Activated CD4-positive, alpha-beta memory T cell treated with anti-CD3 and anti-CD28 coated beads for 36 hours (primary cell): Measurements from ENCODE around the gene VWA1. TPM values are rescaled to one million over a fixed set of nuclear protein-coding genes. Genes with fewer than 3 reads are reported as not detected.
"Not testable (repeated sequence)": the region's sequence is repeated elsewhere in the genome, so short reads cannot be mapped to it uniquely, and the experiment has no call there.

Experiments used
- CTCF ChIA-PET: fragments of 350-600 bp; sonication (Branson Sonifier 250); formaldehyde crosslinking; loops from one replicate; lab custom pipeline; 2021; ENCODE audit warnings: antibody characterized with exemption, inconsistent platforms; lab: Charles Lee
- POLR2A ChIA-PET: fragments of 350-600 bp; sonication (Branson Sonifier 250); formaldehyde crosslinking; loops from one replicate; lab custom pipeline; 2021; ENCODE audit warnings: antibody characterized with exemption; lab: Charles Lee
- DNase-seq: peaks from one replicate; pipeline ENCODE4 v3.0.0-alpha.2; 2020
- H3K27ac Mint-ChIP-seq: one replicate; pipeline ENCODE4 v1.8.0; 2021; ENCODE audit warnings: mixed read lengths
- H3K27me3 Mint-ChIP-seq: one replicate; pipeline ENCODE4 v1.8.0; 2021; ENCODE audit warnings: mixed read lengths
- H3K36me3 Mint-ChIP-seq: one replicate; pipeline ENCODE4 v1.8.0; 2021; ENCODE audit warnings: mixed read lengths
- H3K4me1 Mint-ChIP-seq: one replicate; pipeline ENCODE4 v1.8.0; 2021; ENCODE audit warnings: low read depth, mixed read lengths
- H3K4me3 Mint-ChIP-seq: one replicate; pipeline ENCODE4 v1.8.0; 2021; ENCODE audit warnings: mild to moderate bottlenecking, mixed read lengths
- H3K9me3 Mint-ChIP-seq: one replicate; pipeline ENCODE4 v1.8.0; 2021; ENCODE audit warnings: mixed read lengths
- intact Hi-C: fragments of 100-400 bp; cut with micrococcal nuclease; formaldehyde crosslinking; loops from one replicate; pipeline ENCODE4 v1.15.1; 2023
- total RNA-seq, 2 experiments: library from RNA; stranded (reverse); gene quantifications; one replicate each; pipeline ENCODE4 v1.2.3, GENCODE V29; 2021

VWA1 gene
- total RNA-seq, 2 experiments from 2014 or later: 0.69 to 0.92 TPM

DNA sequence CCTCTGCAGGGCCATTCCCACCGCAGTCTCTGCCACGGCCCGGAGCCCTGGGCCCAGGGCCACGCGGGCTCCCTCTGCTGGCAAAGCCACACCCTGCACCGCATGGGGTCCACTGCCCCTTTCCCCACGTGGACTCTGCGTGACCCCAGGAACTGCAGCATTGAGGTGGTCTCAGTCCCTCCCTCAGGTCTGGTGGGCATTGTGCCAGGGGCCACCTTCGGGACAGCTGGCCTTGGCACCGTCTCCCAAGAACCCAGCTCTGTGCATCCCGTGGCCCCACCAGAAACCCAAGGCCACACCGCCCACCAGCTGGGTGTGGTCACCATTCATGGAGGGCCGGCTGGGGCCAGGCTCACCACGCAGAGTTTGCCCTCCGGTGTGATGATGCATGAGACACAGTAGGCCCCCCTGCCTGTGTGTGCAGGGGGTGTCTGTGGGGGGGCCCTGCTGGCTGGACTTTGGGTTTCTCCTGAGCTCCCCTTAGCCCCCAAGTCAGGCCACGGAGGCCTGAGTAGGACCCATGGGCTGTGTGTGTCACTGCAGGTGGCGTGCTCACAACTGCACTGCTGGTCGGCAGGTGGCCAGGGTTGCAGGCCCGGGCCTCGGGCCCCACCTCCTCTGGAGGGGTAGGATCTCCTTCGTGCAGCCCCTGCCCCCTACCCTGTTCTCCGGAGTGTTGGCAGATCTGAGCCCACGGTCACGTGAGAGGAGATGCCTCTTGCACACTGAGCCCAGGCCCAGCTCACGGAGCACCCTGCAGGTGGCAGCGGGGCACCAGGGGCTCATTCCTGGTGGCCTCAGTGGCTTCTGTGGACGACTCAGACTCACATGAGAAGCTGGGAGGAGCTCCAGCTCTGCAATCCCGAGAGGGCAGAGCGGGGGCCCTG lies 5.8 kb downstream of the VWA1 start:
- intact Hi-C loops: no loop called here
- Mint-ChIP-seq H3K36me3 (no peaks in the 10 kb centered on the region), H3K27me3 (peaks cover 13% of the 10 kb centered on the region), H3K4me3 (no peak overlapping the region), H3K4me1 (peaks cover 7% of the 10 kb centered on the region), H3K27ac (no peak overlapping the region), H3K9me3 (no peaks in the 10 kb centered on the region)
- POLR2A ChIA-PET: interaction anchor here (1.1 kb wide), 1 partner anchor 33 kb away, joined by 3 read pairs; no protein-coding TSS in a partner anchor
- DNase-seq: peak; percentile 65
- CTCF ChIA-PET: interaction anchor here (0.6 to 3.0 kb wide), 13 partner anchors 12 to 319 kb away, joined by 3 to 21 read pairs (median 4); partner anchors contain the start of genes CCNL2 and MRPL20

DNA sequence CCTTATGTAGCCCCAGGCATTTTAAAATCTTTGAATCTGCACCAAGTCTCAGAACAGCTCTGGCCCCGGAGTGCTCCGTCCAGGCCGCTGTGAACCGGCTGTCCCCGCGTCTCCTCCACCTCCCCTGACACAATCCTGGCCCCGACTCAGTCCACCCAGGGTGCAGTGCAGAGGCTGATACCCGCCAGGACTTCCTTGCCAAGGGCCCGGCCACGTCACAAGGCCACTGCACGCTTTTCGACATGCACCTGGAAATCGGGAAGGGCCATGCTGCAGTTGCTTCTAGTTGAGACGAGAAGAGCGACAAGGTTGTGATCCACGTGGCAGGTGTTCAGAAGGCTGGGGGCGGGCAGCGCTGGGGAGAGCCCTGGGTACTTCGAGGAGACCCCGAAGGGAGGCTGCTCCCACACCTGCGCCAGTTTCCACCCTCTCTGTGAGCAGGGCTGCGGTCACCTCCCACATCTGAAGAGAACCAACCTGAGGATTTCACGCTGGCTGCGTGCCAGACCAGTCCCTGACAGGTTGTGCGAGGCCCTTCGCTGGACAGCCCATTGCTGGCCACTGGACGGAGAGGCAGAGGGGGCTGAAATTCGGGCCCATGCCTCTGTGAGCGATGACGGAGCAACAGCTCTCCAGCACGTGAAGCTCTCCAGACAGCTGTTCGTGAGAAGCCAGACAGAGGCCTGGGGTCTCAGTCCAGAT lies 6.7 kb downstream of the VWA1 start:
- no peak for DNase-seq
- Mint-ChIP-seq H3K27me3 (peaks cover 10% of the 10 kb centered on the region), H3K27ac (no peak overlapping the region), H3K4me3 (no peak overlapping the region), H3K36me3 (no peaks in the 10 kb centered on the region), H3K9me3 (no peaks in the 10 kb centered on the region), H3K4me1 (peaks cover 4% of the 10 kb centered on the region)
- ChIA-PET POLR2A (no interaction called here), CTCF (interaction anchor here (2.2 to 3.0 kb wide), 3 partner anchors 13 to 63 kb away, joined by 8 to 11 read pairs (median 10); partner anchors contain the start of gene MRPL20)
- intact Hi-C loops: no loop called here

DNA sequence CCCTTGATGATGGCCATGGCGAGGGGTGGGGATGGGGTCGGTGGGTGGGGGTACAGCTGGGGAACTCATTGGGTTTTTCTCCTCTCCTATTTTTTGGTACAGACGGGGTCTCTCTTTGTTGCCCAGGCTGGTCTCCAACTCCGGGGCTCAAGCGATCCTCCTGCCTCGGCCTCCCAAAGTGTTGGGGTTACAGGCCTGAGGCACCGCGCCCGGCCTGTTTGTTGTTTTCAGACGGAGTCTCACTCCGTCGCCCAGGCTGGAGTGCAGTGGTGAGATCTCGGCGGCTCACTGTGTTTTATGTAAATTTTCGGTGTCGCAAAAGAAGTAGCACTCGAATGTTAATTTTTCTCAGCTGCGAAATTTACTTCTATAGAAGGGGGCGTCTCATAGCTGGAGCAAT lies 11.1 kb downstream of the VWA1 start:
- DNase-seq, CTCF ChIA-PET, POLR2A ChIA-PET, intact Hi-C loops, H3K9me3 Mint-ChIP-seq, H3K4me3 Mint-ChIP-seq, H3K27me3 Mint-ChIP-seq, H3K36me3 Mint-ChIP-seq, H3K4me1 Mint-ChIP-seq, H3K27ac Mint-ChIP-seq: not testable (repeated sequence)

DNA sequence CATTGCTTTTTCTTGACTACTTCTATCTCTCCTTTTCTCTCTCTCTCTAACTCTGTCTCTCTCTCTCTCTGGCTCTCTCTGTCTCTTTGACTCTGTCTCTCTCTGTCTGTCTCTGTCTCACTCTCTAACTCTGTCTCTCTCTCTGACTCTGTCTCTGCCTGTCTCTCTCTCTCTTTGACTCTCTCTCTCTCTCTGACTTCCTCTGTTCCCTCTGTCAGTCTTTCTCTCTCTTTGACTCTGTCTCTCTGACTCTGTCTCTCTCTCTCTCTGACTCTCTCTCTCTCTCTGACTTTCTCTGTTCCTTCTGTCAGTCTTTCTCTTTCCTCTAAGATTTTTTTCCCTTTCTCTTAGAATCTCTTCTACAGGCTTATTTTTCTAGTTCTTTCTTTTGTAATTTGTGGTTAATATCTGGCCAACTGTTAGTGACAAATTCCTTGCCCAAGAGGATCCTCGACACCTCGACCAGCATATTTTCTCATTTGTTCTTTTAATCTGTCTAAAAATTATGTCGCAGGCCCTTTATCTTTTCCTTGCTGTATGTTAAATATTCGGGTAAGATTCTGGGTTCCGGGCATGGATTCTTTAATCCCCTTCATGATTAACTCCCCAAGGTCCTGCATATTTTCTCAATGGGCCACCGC lies 13.7 kb downstream of the VWA1 start, which contains the start of gene ATAD3C:
Gene ATAD3C, plus strand, starts transcription at position 591 of the 641 bp plus-strand sequence. CDS start 995 bp downstream, outside the sequence.
- intact Hi-C loops: no loop called here
- CTCF ChIA-PET: no interaction called here

DNA sequence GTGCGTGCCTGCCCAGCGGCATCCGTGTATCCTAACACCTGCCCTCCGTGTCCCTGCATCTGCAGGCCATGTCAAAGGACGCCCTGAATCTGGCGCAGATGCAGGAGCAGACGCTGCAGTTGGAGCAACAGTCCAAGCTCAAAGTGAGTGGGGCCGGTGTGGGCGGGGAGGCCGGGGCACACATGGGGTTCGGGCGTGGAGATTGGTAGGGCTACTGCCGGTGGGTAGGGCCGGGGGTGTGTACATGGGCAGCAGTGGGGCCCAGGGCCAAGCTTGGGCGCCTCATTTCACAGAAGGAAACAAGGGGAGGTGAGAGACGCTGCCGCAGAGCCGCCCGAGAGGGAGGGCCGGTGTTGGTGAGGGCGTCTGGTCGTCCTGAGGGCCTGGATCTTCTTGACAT lies 15.1 kb downstream of the VWA1 start:
- H3K9me3 Mint-ChIP-seq, CTCF ChIA-PET, POLR2A ChIA-PET: not testable (repeated sequence)

More for the DNA sequence above, 13.7 kb downstream of the VWA1 start, which contains the start of gene ATAD3C:
- no peak for DNase-seq
- no peak within 1 kb of the TSS for H3K27ac Mint-ChIP-seq
- H3K9me3 Mint-ChIP-seq: no peaks in the 10 kb centered on the region
- POLR2A ChIA-PET: no interaction called here
- H3K36me3 Mint-ChIP-seq: no peaks in the 10 kb centered on the region
- no peak within 1 kb of the TSS for H3K4me3 Mint-ChIP-seq
- peaks cover 1% of the 10 kb centered on the region for H3K27me3 Mint-ChIP-seq
- H3K4me1 Mint-ChIP-seq: no peaks in the 10 kb centered on the region

DNA sequence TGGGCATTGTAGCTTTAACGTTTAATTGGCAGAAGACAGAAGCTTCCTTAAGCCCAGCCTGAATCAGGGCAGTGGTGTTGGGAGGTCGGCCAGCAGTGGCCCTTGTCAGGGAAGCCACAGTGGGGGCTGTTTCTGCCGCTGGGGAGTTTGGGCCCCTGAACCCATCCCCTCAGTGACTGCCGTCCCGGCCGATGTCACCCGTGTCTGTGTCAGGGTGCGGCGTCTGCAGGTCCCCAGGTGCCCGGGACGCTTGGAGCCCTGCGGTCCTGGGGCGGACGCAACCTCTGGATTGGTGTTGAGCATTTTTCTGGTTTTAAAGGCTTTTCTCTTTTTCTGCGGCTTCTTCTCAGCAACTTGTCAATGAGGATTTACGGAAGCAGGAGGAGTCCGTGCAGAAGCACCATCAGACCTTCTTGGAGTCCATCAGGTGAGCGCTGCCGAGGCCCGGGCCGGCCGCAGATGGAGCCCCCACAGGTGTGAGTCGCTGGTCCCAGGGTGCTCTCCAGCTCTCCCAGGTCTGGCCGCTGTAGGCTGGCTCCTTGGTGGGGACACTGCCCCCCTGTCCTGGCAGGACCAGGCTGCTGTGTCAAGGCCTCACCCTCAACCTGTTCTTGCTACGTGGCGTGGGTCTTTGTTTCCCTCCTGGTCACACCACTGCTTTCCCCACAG lies 16.3 kb downstream of the VWA1 start:
- Mint-ChIP-seq H3K27me3 (peaks cover 1% of the 10 kb centered on the region), H3K27ac (no peak overlapping the region), H3K4me3 (no peak overlapping the region), H3K4me1 (no peaks in the 10 kb centered on the region), H3K36me3 (no peaks in the 10 kb centered on the region), H3K9me3 (no peaks in the 10 kb centered on the region)
- ChIA-PET CTCF (no interaction called here), POLR2A (no interaction called here)
- intact Hi-C loops: no loop called here
- no peak for DNase-seq

More for the DNA sequence above, 15.1 kb downstream of the VWA1 start:
- intact Hi-C loops, H3K36me3 Mint-ChIP-seq, DNase-seq, H3K4me1 Mint-ChIP-seq, H3K4me3 Mint-ChIP-seq, H3K27ac Mint-ChIP-seq, H3K27me3 Mint-ChIP-seq: not testable (repeated sequence)

DNA sequence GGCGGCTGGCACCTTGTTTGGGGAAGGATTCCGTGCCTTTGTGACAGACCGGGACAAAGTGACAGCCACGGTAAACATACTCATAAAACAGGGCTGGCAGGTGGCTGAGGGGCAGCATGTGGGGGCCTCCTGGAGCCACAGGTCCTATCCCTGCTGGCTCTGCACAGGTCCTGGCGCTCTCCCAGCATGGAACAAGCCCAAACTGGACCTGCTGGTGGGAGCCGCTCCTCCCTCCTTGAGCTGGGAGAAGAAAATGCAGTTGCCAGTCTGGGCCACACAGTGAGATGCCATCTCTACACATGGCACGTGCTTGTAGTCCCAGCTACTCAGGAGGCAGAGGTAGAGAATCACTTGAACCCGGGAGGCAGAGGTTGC lies 16.9 kb downstream of the VWA1 start:
- POLR2A ChIA-PET, H3K27ac Mint-ChIP-seq, intact Hi-C loops: not testable (repeated sequence)

DNA sequence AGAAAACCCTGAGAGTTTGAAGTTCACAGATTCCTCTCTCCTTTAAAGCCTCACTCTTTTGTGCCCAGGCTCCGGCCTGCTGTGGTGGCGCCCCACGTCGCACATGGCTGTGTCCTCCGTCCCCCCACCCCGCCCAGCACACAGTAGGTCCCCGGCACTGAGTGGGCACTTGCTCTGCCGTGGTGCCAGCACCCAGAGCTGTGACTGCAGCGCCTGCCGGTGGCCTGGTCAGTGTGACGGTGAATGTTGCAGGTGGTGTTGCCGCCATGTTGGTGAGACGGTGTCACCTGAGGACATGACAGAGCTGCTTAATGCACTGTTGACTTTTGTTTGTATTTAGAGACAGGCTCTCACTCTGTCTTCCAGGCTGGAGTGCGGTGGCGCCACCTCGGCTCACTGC lies 17.4 kb downstream of the VWA1 start:
- H3K4me1 Mint-ChIP-seq: no peaks in the 10 kb centered on the region
- no peak for DNase-seq
- no peaks in the 10 kb centered on the region for H3K36me3 Mint-ChIP-seq
- no peak overlapping the region for H3K4me3 Mint-ChIP-seq
- CTCF ChIA-PET: no interaction called here
- peaks cover 1% of the 10 kb centered on the region for H3K27me3 Mint-ChIP-seq
- no peak overlapping the region for H3K27ac Mint-ChIP-seq
- no peaks in the 10 kb centered on the region for H3K9me3 Mint-ChIP-seq
- POLR2A ChIA-PET: no interaction called here
- intact Hi-C loops: no loop called here

More for the DNA sequence above, 16.9 kb downstream of the VWA1 start:
- DNase-seq, H3K27me3 Mint-ChIP-seq, H3K4me1 Mint-ChIP-seq, H3K9me3 Mint-ChIP-seq, H3K4me3 Mint-ChIP-seq, H3K36me3 Mint-ChIP-seq, CTCF ChIA-PET: not testable (repeated sequence)

DNA sequence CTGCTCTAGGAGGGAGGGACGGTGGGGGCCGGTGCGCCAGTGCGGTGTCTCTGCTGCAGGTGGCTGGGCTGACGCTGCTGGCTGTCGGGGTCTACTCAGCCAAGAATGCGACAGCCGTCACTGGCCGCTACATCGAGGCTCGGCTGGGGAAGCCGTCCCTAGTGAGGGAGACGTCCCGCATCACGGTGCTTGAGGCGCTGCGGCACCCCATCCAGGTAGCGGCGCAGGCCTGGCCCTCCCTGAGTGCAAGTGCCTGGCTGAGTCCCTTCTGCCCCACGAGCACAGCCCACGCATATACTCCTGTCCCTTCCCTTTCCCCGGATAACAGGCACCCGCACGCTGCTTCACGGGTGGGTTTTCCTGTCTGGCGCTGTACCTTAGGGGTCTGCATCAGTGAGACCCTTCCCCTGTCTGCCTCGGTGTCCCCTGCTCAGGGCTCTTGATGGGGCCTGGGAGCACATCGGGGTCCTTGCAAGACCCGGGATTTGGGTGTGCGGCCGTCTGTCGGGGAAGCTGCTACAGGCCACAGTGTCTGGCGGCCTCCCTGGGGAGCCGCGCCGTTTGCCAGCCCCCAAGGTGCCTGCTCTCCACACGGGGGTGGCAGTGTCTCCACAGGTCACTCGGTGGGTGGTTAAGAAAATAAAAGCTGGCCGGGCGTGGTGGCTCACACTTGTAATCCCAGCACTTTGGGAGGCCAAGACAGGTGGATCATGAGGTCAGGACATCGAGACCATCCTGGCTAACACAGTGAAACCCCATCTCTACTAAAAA lies 19.0 kb downstream of the VWA1 start:
- DNase-seq, H3K27ac Mint-ChIP-seq, CTCF ChIA-PET, H3K4me1 Mint-ChIP-seq, H3K4me3 Mint-ChIP-seq, intact Hi-C loops, POLR2A ChIA-PET, H3K27me3 Mint-ChIP-seq, H3K36me3 Mint-ChIP-seq, H3K9me3 Mint-ChIP-seq: not testable (repeated sequence)

DNA sequence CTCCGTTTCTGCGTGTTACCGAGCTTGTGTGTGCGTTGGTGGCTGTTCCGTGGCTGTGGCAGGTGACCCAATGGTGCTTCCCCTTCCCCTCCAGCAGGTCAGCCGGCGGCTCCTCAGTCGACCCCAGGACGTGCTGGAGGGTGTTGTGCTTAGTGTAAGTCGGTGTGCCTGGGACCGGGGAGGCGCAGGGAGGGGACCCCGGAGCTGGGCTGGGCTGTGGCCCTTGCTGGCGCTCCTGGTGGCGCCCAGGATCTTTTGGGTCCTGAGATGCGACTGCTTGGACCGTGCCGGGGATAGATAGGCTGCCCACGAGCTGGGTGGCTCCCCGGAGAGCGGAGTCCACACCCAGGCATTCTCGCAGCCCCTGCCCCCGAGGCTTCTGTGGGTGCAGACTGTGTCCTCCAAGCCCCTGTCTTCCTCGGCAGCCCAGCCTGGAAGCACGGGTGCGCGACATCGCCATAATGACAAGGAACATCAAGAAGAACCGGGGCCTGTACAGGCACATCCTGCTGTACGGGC lies 19.9 kb downstream of the VWA1 start:
- ChIA-PET POLR2A (no interaction called here), CTCF (no interaction called here)
- no peaks in the 10 kb centered on the region for H3K27me3 Mint-ChIP-seq
- H3K4me3 Mint-ChIP-seq: no peak overlapping the region
- H3K36me3 Mint-ChIP-seq: no peaks in the 10 kb centered on the region
- H3K27ac Mint-ChIP-seq: no peak overlapping the region
- no peaks in the 10 kb centered on the region for H3K9me3 Mint-ChIP-seq
- H3K4me1 Mint-ChIP-seq: no peaks in the 10 kb centered on the region
- DNase-seq: no peak
- intact Hi-C loops: no loop called here

DNA sequence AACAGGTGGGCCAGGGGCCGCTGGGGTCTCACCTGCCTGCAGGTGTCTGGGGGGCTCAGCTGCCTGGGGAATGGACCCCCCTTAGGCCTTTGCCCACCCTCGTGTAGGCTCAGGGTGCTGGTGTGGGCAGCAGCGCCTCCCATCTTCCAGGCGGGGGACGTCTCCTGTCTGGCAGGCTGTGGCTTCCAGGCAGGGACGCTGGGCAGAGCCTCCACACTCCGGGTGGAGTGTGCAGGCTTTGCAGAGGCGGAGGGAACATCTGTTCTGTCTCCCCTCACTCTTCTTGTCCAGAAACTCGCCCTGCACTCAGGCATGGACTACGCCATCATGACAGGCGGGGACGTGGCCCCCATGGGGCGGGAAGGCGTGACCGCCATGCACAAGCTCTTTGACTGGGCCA lies 20.4 kb downstream of the VWA1 start:
- CTCF ChIA-PET, POLR2A ChIA-PET, H3K4me1 Mint-ChIP-seq, H3K36me3 Mint-ChIP-seq, H3K27me3 Mint-ChIP-seq, H3K27ac Mint-ChIP-seq, H3K9me3 Mint-ChIP-seq, intact Hi-C loops, DNase-seq, H3K4me3 Mint-ChIP-seq: not testable (repeated sequence)
